GM19025 (cell line): ENCODE data around the gene P4HB.

Experiments used
- ATAC-seq: cut with Tn5 transposase; IDR thresholded peaks from one replicate; pipeline ENCODE4 v1.9.1; 2021; ENCODE audit warnings: mild to moderate bottlenecking, low read depth, moderate library complexity; ENCODE audit not compliant: unreplicated experiment

P4HB gene

GRCh38 chr17:81801327-81801726 lies 59.0 kb downstream of the P4HB start:
- no peak for ATAC-seq

GRCh38 chr17:81794509-81794908 lies 65.8 kb downstream of the P4HB start:
- no peak for ATAC-seq

- ATAC-seq = no peak
Measured at GRCh38 chr17:81794074-81794476, 66.3 kb downstream of the P4HB start.
